WTC11 (cell line): ENCODE results near the gene KCNK7.

Experiments
- CTCF ChIP-seq: fragments of 200-600 bp; IDR thresholded peaks from 2 replicates; pipeline ENCODE4 v1.8.0; 2022; ENCODE audit warnings: antibody characterized with exemption
- E2F4 ChIP-seq: sonication (generic); formaldehyde crosslinking; IDR thresholded peaks from 2 replicates; pipeline ENCODE4 v1.8.1; 2022; ENCODE audit warnings: low read depth, mild to moderate bottlenecking, moderate library complexity, missing genetic modification reagents, borderline replicate concordance
- ELF4 ChIP-seq: sonication (generic); formaldehyde crosslinking; IDR thresholded peaks from 2 replicates; pipeline ENCODE4 v1.8.1; 2022; ENCODE audit warnings: low read depth, mild to moderate bottlenecking, moderate library complexity, missing genetic modification reagents
- MLX ChIP-seq: sonication (generic); formaldehyde crosslinking; IDR thresholded peaks from 2 replicates; pipeline ENCODE4 v1.8.1; 2023; ENCODE audit warnings: mild to moderate bottlenecking, missing genetic modification reagents, moderate library complexity
- ZNF263 ChIP-seq: sonication (generic); formaldehyde crosslinking; IDR thresholded peaks from 2 replicates; pipeline ENCODE4 v1.8.1; 2022; ENCODE audit warnings: low read depth, mild to moderate bottlenecking, moderate library complexity, missing genetic modification reagents
- ZNF317 ChIP-seq: sonication (generic); formaldehyde crosslinking; IDR thresholded peaks from 2 replicates; pipeline ENCODE4 v1.8.1; 2023; ENCODE audit warnings: low read depth, mild to moderate bottlenecking, moderate library complexity, missing genetic modification reagents, borderline replicate concordance
- ZNF396 ChIP-seq: fragments of 250-450 bp; sonication (Bioruptor Pico); IDR thresholded peaks from 2 replicates; pipeline ENCODE4 v1.8.0; 2021; ENCODE audit warnings: mild to moderate bottlenecking, moderate library complexity, borderline replicate concordance
- ZNF423 ChIP-seq: fragments of 250-450 bp; sonication (Bioruptor Pico); IDR thresholded peaks from 2 replicates; pipeline ENCODE4 v2.1.2; 2022; ENCODE audit warnings: mild to moderate bottlenecking, moderate library complexity

GRCh38 chr11:65591939-65592857 is 3.4 kb downstream of the KCNK7 start:
- no peak for TF ChIP-seq ZNF423 (CRISPR knock-in tag)
- TF ChIP-seq CTCF: peak; percentile 20; the same call in 1 of the 2 replicates
- TF ChIP-seq ELF4: no peak
- no peak for TF ChIP-seq ZNF396
- no peak for TF ChIP-seq E2F4 (CRISPR knock-in tag)
- TF ChIP-seq ZNF317: no peak
- no peak for TF ChIP-seq MLX (CRISPR knock-in tag)
- TF ChIP-seq ZNF263 (CRISPR knock-in tag): no peak
